Aorta (tissue), 5 donors: ENCODE data around the gene NTNG2. TPM values are rescaled to one million over a fixed set of nuclear protein-coding genes. Genes with fewer than 3 reads are reported as not detected.

Experiments
- ATAC-seq: fragments of 200-7000 bp; cut with Tn5 transposase; one replicate; pipeline ENCODE4 v1.9.1; 2022; ENCODE audit warnings: moderate library complexity; ENCODE audit not compliant: low FRiP score
- DNase-seq, 2 donors: peaks; one replicate each; pipeline ENCODE4 v3.0.0-alpha.2; 2020
- H3K27ac ChIP-seq, 2 donors: one replicate each; pipeline ENCODE4 v1.5.1; 2013; ENCODE audit warnings: low read length in 2 of 2, mild to moderate bottlenecking in 2 of 2, moderate library complexity in 2 of 2, control low read depth in 1 of 2, inconsistent platforms in 1 of 2, low read depth in 1 of 2
- H3K27me3 ChIP-seq, 2 donors: one replicate each; pipeline ENCODE4 v1.6.1; 2013; ENCODE audit warnings: control low read depth in 1 of 2, low read length in 1 of 2, mild to moderate bottlenecking in 1 of 2, moderate library complexity in 1 of 2; ENCODE audit not compliant: insufficient read depth in 2 of 2, control insufficient read depth in 1 of 2
- H3K36me3 ChIP-seq, 2 donors: one replicate each; pipeline ENCODE4 v1.6.1; 2013; ENCODE audit warnings: control low read depth in 1 of 2, low read length in 1 of 2, mild to moderate bottlenecking in 1 of 2; ENCODE audit not compliant: insufficient read depth in 2 of 2, control insufficient read depth in 1 of 2
- H3K4me1 ChIP-seq, 2 donors: one replicate each; pipeline ENCODE4 v1.6.1; 2013; ENCODE audit warnings: low read length in 2 of 2, control low read depth in 1 of 2, mild to moderate bottlenecking in 1 of 2, moderate library complexity in 1 of 2; ENCODE audit not compliant: insufficient read depth in 2 of 2, control insufficient read depth in 1 of 2
- H3K4me3 ChIP-seq, 2 donors: one replicate each; pipeline ENCODE4 v1.5.1; 2013; ENCODE audit warnings: low read length in 2 of 2, control low read depth in 1 of 2, mild to moderate bottlenecking in 1 of 2
- H3K9me3 ChIP-seq: one replicate; pipeline ENCODE4 v1.6.1; 2013; ENCODE audit warnings: mild to moderate bottlenecking, low read length; ENCODE audit not compliant: control insufficient read depth
- WGBS, 2 donors: extraction: QIAGEN DNeasy Blood & Tissue Kit; methylation state at CpG; one replicate each; pipeline ENCODE4 v1.1.7; 2013; 5-methylcytosine and 5-hydroxymethylcytosine counted together
- intact Hi-C, 2 donors: fragments of 100-400 bp; cut with DNase I; formaldehyde crosslinking; loops; one replicate each; pipeline versions ENCODE4 v1.14.2 to v1.15.0; 2022
- polyA plus RNA-seq, 2 donors: library from polyadenylated mRNA; stranded (reverse); fragments of 200-250 nt; gene quantifications; one replicate each; pipeline ENCODE4 v1.2.3, GENCODE V29; 2013
- total RNA-seq, 2 donors: library from RNA; stranded (reverse); fragmentation: NEBNext Ultra II Directional; extraction: Animal tissue kit (Norgen Biotek cat#: 25700); gene quantifications; one replicate each; pipeline ENCODE4 v1.2.1, GENCODE V29; 2021
- donor health status: healthy with polysubstance abuse.
- donor health status: Bipolar disorder and iron deficiency.
- donor health status: DM: no; HTN: no; CAD: no.
- donor health status: DM: no; HTN: no; CAD: no.
- donor health status: DM: yes; HTN: yes; CAD: no.

Gene NTNG2
- total and polyA plus RNA-seq, 4 donors, result 0.25 to 5.3 (median 1.1) TPM

- intact Hi-C loops, result no loop called here
- ATAC-seq, result no peak
- H3K27me3 ChIP-seq, result no peaks in the 10 kb centered on the region
- H3K36me3 ChIP-seq, result no peaks in the 10 kb centered on the region
- no peaks in the 10 kb centered on the region for H3K9me3 ChIP-seq
- 95 to 96% methylated on average over 4 of the region's 4 CpGs for WGBS, 2 donors
- H3K4me3 ChIP-seq, result no peak overlapping the region
- no peak for DNase-seq
- H3K27ac ChIP-seq, result no peak overlapping the region
- no peaks in the 10 kb centered on the region for H3K4me1 ChIP-seq
Measured at GRCh38 chr9:132199056-132199455, 37.2 kb downstream of the NTNG2 start.

- intact Hi-C loops, result no loop called here
Measured at GRCh38 chr9:132200706-132201105, 38.8 kb downstream of the NTNG2 start.

GRCh38 chr9:132201139-132201538, 39.3 kb downstream of the NTNG2 start:
- WGBS, 2 donors, result 58 to 77% methylated on average over 12 of the region's 12 CpGs
- intact Hi-C loops, result no loop called here
- no peaks in the 10 kb centered on the region for H3K27me3 ChIP-seq
- no peaks in the 10 kb centered on the region for H3K4me1 ChIP-seq
- no peak for DNase-seq
- ATAC-seq, result no peak
- H3K4me3 ChIP-seq, result no peak overlapping the region
- H3K36me3 ChIP-seq, result no peaks in the 10 kb centered on the region
- no peak overlapping the region for H3K27ac ChIP-seq
- peaks cover 1% of the 10 kb centered on the region for H3K9me3 ChIP-seq

More at GRCh38 chr9:132200706-132201105, 38.8 kb downstream of the NTNG2 start:
- Histone ChIP-seq H3K4me3 (no peak overlapping the region), H3K27ac (no peak overlapping the region), H3K9me3 (peaks cover 1% of the 10 kb centered on the region), H3K4me1 (no peaks in the 10 kb centered on the region), H3K27me3 (no peaks in the 10 kb centered on the region), H3K36me3 (no peaks in the 10 kb centered on the region)
- ATAC-seq, result no peak
- 84 to 88% methylated on average over 4 of the region's 4 CpGs for WGBS, 2 donors
- DNase-seq, result no peak

GRCh38 chr9:132201780-132202703, 40.2 kb downstream of the NTNG2 start:
- intact Hi-C loops, result no loop called here
- Histone ChIP-seq H3K27ac (no peak overlapping the region), H3K36me3 (no peaks in the 10 kb centered on the region), H3K4me3 (no peak overlapping the region), H3K4me1 (no peaks in the 10 kb centered on the region), H3K9me3 (peaks cover 1% of the 10 kb centered on the region), H3K27me3 (no peaks in the 10 kb centered on the region)
- 43% methylated on average over 21 of the region's 21 CpGs for WGBS, 2 donors
- ATAC-seq (no peak), DNase-seq (no peak)

- H3K4me1 ChIP-seq, result no peaks in the 10 kb centered on the region
- no peak overlapping the region for H3K27ac ChIP-seq
- peaks cover 1% of the 10 kb centered on the region for H3K9me3 ChIP-seq
- no peaks in the 10 kb centered on the region for H3K27me3 ChIP-seq
- no peak for ATAC-seq
- WGBS, 2 donors, result 84 to 85% methylated on average over 3 of the region's 3 CpGs
- H3K36me3 ChIP-seq, result no peaks in the 10 kb centered on the region
- no peak overlapping the region for H3K4me3 ChIP-seq
- DNase-seq, result no peak
- intact Hi-C loops, result no loop called here
Measured at GRCh38 chr9:132204883-132205282, 43.0 kb downstream of the NTNG2 start.

- 77 to 81% methylated on average over 14 of the region's 14 CpGs for WGBS, 2 donors
- intact Hi-C loops, result no loop called here
- no peak overlapping the region for H3K4me3 ChIP-seq
- H3K4me1 ChIP-seq, result no peaks in the 10 kb centered on the region
- H3K27ac ChIP-seq, result no peak overlapping the region
- no peaks in the 10 kb centered on the region for H3K36me3 ChIP-seq
- H3K27me3 ChIP-seq, result no peaks in the 10 kb centered on the region
- peaks cover 1% of the 10 kb centered on the region for H3K9me3 ChIP-seq
- no peak for ATAC-seq
- DNase-seq, result no peak
Measured at GRCh38 chr9:132207215-132207614, 45.4 kb downstream of the NTNG2 start.

GRCh38 chr9:132207839-132208615, 46.2 kb downstream of the NTNG2 start:
- Histone ChIP-seq H3K4me1 (no peaks in the 10 kb centered on the region), H3K36me3 (no peaks in the 10 kb centered on the region), H3K9me3 (peaks cover 1% of the 10 kb centered on the region), H3K27me3 (no peaks in the 10 kb centered on the region), H3K27ac (no peak overlapping the region), H3K4me3 (no peak overlapping the region)
- 66 to 72% methylated on average over 16 of the region's 16 CpGs for WGBS, 2 donors
- ATAC-seq (no peak), DNase-seq (no peak)
- intact Hi-C loops, result no loop called here

- Histone ChIP-seq H3K9me3 (peaks cover 1% of the 10 kb centered on the region), H3K4me1 (no peaks in the 10 kb centered on the region), H3K27me3 (no peaks in the 10 kb centered on the region), H3K36me3 (no peaks in the 10 kb centered on the region), H3K4me3 (no peak overlapping the region), H3K27ac (no peak overlapping the region)
- DNase-seq (no peak), ATAC-seq (no peak)
- intact Hi-C loops, result no loop called here
- WGBS, 2 donors, result 69 to 81% methylated on average over 30 of the region's 30 CpGs
Measured at GRCh38 chr9:132209228-132209627, 47.4 kb downstream of the NTNG2 start.
